ENCODE results near the gene XCR1.

GRCh38 chr3:46052531-46052930 is 25.2 kb upstream of the XCR1 start:
- TF ChIP-seq, protein P1, sequence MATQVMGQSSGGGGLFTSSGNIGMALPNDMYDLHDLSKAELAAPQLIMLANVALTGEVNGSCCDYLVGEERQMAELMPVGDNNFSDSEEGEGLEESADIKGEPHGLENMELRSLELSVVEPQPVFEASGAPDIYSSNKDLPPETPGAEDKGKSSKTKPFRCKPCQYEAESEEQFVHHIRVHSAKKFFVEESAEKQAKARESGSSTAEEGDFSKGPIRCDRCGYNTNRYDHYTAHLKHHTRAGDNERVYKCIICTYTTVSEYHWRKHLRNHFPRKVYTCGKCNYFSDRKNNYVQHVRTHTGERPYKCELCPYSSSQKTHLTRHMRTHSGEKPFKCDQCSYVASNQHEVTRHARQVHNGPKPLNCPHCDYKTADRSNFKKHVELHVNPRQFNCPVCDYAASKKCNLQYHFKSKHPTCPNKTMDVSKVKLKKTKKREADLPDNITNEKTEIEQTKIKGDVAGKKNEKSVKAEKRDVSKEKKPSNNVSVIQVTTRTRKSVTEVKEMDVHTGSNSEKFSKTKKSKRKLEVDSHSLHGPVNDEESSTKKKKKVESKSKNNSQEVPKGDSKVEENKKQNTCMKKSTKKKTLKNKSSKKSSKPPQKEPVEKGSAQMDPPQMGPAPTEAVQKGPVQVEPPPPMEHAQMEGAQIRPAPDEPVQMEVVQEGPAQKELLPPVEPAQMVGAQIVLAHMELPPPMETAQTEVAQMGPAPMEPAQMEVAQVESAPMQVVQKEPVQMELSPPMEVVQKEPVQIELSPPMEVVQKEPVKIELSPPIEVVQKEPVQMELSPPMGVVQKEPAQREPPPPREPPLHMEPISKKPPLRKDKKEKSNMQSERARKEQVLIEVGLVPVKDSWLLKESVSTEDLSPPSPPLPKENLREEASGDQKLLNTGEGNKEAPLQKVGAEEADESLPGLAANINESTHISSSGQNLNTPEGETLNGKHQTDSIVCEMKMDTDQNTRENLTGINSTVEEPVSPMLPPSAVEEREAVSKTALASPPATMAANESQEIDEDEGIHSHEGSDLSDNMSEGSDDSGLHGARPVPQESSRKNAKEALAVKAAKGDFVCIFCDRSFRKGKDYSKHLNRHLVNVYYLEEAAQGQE (IDR thresholded peaks at IDR 0.05; ENCODE audit: low read depth): no peak
- no peak for TF ChIP-seq RAD21 (IDR thresholded peaks at IDR 0.05; ENCODE audit: low read depth)
- TF ChIP-seq MAX (IDR thresholded peaks at IDR 0.05): no peak
- no peak for TF ChIP-seq TEAD4 (IDR thresholded peaks at IDR 0.05)
- TF ChIP-seq CREB1 (IDR thresholded peaks at IDR 0.05; ENCODE audit: low read depth): no peak
- no peak for TF ChIP-seq EGR1 (IDR thresholded peaks at IDR 0.05)
- no peak for TF ChIP-seq TAF1 (IDR thresholded peaks at IDR 0.05; ENCODE audit: low read depth)
- no peak for TF ChIP-seq YY1 (IDR thresholded peaks at IDR 0.05; ENCODE audit: low read depth)
- TF ChIP-seq CEBPB (IDR thresholded peaks at IDR 0.05): no peak
- TF ChIP-seq EP300 (IDR thresholded peaks at IDR 0.05; ENCODE audit: borderline replicate concordance): no peak
- no peak for TF ChIP-seq NFIC (IDR thresholded peaks at IDR 0.05)
- TF ChIP-seq TCF12 (IDR thresholded peaks at IDR 0.05; ENCODE audit: low read depth): no peak
- TF ChIP-seq FOXM1 (IDR thresholded peaks at IDR 0.05; ENCODE audit: borderline replicate concordance, low read depth): no peak
